Peyer's patch (tissue), 4 donors: ENCODE data around the gene ABLIM2.

Experiments used
- POLR2A ChIP-seq, 2 donors: fragments of 450-650 bp; IDR thresholded peaks; one replicate each; pipeline ENCODE4 v1.5.1; 2017; ENCODE audit warnings: antibody characterized with exemption in 2 of 2, mild to moderate bottlenecking in 2 of 2, moderate library complexity in 2 of 2
- TF ChIP-seq, protein P1 (sequence below), 6 experiments: fragments of 450-650 bp in 4 of 6; fragments of 200-600 bp in 2 of 6; sonication (generic) in 1 of 6; IDR thresholded peaks; one replicate each; pipeline ENCODE4 v1.5.1; 2017 to 2019; ENCODE audit warnings: antibody characterized with exemption in 6 of 6, mild to moderate bottlenecking in 3 of 6, moderate library complexity in 1 of 6

DNA sequence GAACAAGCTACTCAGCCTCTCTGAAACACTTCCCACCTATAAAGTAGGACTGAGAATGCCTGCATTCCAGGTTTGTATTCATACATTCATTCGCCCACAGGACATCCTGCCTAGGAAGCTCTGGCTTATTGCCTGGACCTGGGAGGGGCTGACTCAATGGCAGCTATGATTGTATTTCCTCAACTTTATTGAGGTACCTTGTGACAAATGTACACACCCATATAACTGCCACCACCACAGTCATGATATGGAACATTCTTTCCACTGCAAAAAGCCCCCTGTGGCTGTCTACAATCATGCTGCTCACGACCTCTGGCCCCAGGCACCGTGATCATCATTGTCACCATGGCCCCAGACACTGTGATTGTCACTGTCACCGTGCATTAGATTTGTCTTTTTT is 68.3 kb downstream of the ABLIM2 start:
- TF ChIP-seq, protein P1, sequence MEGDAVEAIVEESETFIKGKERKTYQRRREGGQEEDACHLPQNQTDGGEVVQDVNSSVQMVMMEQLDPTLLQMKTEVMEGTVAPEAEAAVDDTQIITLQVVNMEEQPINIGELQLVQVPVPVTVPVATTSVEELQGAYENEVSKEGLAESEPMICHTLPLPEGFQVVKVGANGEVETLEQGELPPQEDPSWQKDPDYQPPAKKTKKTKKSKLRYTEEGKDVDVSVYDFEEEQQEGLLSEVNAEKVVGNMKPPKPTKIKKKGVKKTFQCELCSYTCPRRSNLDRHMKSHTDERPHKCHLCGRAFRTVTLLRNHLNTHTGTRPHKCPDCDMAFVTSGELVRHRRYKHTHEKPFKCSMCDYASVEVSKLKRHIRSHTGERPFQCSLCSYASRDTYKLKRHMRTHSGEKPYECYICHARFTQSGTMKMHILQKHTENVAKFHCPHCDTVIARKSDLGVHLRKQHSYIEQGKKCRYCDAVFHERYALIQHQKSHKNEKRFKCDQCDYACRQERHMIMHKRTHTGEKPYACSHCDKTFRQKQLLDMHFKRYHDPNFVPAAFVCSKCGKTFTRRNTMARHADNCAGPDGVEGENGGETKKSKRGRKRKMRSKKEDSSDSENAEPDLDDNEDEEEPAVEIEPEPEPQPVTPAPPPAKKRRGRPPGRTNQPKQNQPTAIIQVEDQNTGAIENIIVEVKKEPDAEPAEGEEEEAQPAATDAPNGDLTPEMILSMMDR (IDR thresholded peaks at IDR 0.05), result peak in 2 of 6 experiments; percentile 5 to 12
- no peak for TF ChIP-seq POLR2A (IDR thresholded peaks at IDR 0.05)
